Activated CD4-positive, alpha-beta T cell treated with anti-CD3 and anti-CD28 coated beads for 1 hour (primary cell): ENCODE measurements around the gene B4GALT5.
A peak's percentile ranks its signal among the peaks of the same experiment; 100 is the strongest.
"Not testable (repeated sequence)": the region's sequence is repeated elsewhere in the genome, so short reads cannot be mapped to it uniquely, and the experiment has no call there.

Experiments
- DNase-seq: peaks from one replicate; pipeline ENCODE4 v3.0.0-alpha.2; 2020

The B4GALT5 gene

GRCh38 chr20:49624317-49624716 is 89.4 kb downstream of the B4GALT5 start:
- DNase-seq = no peak

- DNase-seq = no peak
Observed at GRCh38 chr20:49622243-49622642, 91.4 kb downstream of the B4GALT5 start.

GRCh38 chr20:49620364-49621240 is 93.1 kb downstream of the B4GALT5 start:
- DNase-seq = no peak

- no peak for DNase-seq
Observed at GRCh38 chr20:49619113-49620048, 94.3 kb downstream of the B4GALT5 start.

- no peak for DNase-seq
Observed at GRCh38 chr20:49618289-49618688, 95.4 kb downstream of the B4GALT5 start.

GRCh38 chr20:49617394-49617793 is 96.3 kb downstream of the B4GALT5 start:
- DNase-seq = not testable (repeated sequence)

GRCh38 chr20:49616154-49617007 is 97.3 kb downstream of the B4GALT5 start:
- DNase-seq = no peak

GRCh38 chr20:49615401-49616153 is 98.1 kb downstream of the B4GALT5 start:
- DNase-seq = no peak

GRCh38 chr20:49615051-49615400 is 98.7 kb downstream of the B4GALT5 start:
- not testable (repeated sequence) for DNase-seq

GRCh38 chr20:49614338-49615050 is 99.2 kb downstream of the B4GALT5 start:
- no peak for DNase-seq

- DNase-seq = no peak
Observed at GRCh38 chr20:49612127-49612738, 101.4 kb downstream of the B4GALT5 start.

- not testable (repeated sequence) for DNase-seq
Observed at GRCh38 chr20:49611539-49612126, 102.0 kb downstream of the B4GALT5 start.

- DNase-seq = peak; percentile 58
Observed at GRCh38 chr20:49610691-49611538, 102.8 kb downstream of the B4GALT5 start.

GRCh38 chr20:49608752-49609670 is 104.7 kb downstream of the B4GALT5 start:
- peak; percentile 54 for DNase-seq

- no peak for DNase-seq
Observed at GRCh38 chr20:49607568-49607967, 106.1 kb downstream of the B4GALT5 start.

- no peak for DNase-seq
Observed at GRCh38 chr20:49603209-49603627, 110.5 kb downstream of the B4GALT5 start.

- no peak for DNase-seq
Observed at GRCh38 chr20:49602345-49603208, 111.1 kb downstream of the B4GALT5 start.
